Dedifferentiated amniotic fluid mesenchymal stem cell (primary cell): ENCODE data around the gene CNTNAP2.

Experiments used
- DNase-seq: peaks from one replicate; pipeline ENCODE4 v3.0.0-alpha.2; 2016; ENCODE audit errors: extremely low spot score

Gene CNTNAP2

DNA sequence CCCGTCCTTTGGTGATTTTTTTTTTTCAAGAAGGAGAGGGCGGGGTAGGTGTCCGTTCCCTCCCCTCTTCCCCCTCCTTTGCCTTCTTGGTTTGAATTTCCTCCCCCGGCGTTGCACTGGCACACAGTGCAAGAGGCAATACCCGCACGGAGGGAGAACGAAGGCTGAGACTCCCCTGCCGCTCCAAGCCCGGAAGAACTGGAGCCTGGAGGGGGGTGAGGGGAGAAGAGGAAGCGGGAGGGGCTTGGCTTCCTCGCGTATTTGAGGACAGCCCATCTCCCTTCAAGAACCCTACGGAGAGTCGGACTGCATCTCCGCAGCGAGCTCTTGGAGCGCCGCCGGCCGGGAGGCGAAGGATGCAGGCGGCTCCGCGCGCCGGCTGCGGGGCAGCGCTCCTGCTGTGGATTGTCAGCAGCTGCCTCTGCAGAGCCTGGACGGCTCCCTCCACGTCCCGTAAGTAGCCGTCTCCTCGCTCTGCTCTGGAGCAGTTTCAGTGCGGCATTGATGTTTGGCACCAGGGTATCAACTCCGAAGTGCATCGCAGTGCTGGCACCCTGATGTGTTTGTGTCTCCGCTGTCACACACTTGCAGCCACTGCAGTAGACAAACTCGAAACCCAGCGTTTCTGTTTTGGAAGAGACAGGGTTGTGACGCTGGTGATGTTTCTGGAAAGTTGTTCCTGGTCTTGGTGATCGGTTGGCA is at the start of gene CNTNAP2:
CNTNAP2 (plus strand) TSS at position 281 of the 702 bp plus-strand sequence; CDS start at position 357, 76 bp downstream.
- DNase-seq: peak; percentile 35

DNA sequence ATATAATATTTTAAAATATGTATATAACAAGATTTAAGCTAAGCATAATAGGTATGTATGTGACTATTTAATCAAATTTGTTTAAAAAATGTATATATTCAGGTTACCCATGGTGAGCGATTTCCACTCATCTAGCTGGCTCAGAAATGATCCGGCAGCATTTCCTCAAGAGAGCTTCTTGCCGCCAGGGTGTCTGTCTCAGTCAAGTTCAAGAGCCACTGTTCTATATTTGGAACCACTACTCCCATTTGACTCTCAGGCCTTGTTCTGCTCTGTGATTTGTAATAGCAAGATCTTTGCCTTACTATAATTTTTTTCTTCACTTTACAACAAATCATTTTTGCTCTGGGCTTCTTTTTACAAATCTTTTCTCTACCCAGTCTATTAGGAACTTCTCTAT is 48.7 kb upstream of the CNTNAP2 start:
- no peak for DNase-seq

DNA sequence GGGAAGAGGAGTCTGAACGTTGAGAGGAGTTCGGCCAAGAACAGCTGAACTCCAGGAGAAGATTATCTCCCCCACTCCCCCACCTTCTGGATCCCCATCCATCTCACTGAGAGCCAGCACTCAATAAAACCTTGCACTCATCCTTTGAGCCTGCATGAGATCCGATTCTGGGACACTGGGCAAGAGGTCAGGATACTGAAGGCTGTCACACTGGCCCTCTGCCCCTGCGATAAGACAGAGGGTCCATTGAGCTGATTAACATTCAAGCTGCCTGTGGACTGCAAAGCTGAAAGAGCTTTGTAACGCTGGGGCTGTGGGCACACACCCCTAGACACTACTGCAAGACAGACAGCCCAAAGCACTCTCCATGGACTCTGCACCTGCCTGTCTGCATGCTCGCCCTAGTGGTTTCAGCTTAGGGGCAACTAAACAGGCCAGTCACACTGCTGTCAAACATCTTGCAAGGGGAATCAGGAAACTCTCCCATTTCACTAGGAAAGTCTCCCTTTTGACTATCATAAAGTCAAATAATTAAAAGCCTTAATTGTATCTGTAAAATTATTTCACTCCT is 42.3 kb upstream of the CNTNAP2 start:
- DNase-seq: no peak

DNA sequence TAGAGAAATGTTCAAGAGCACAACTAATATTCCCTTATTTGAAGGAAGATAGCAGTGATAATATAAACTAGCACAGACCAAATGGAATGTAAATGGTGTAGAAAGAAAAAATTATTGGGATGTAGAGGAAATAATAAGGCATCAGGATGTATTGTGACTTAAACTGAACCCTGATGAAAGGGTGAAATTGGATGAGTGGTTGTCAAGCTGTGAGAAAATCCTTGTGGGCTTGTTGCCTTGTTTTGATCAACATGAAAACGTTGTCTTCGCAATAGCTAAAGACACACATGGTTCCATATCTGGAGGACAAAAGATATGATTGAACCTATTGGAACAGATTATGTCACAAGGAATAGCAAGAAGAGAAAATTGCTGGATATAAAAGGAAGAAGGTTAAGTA is 40.3 kb upstream of the CNTNAP2 start:
- DNase-seq: no peak

DNA sequence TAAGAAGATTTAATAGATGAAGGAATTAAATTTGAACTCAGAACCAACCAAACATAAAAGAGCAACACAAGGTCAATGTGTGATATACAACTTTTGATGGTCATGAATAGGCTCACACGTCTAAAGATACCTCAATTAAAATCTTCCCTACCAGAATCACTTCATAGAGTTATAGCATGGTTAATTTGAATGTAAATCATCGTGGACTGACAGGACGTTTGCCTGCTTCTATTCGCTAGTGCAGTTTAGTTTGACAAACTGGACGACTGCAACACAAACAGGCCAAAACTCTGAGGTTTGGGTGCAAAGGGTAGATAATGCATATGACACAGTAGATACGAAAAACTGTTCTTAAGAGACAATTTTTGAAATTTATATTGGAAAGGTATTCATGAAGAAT is 32.5 kb upstream of the CNTNAP2 start:
- DNase-seq: no peak

DNA sequence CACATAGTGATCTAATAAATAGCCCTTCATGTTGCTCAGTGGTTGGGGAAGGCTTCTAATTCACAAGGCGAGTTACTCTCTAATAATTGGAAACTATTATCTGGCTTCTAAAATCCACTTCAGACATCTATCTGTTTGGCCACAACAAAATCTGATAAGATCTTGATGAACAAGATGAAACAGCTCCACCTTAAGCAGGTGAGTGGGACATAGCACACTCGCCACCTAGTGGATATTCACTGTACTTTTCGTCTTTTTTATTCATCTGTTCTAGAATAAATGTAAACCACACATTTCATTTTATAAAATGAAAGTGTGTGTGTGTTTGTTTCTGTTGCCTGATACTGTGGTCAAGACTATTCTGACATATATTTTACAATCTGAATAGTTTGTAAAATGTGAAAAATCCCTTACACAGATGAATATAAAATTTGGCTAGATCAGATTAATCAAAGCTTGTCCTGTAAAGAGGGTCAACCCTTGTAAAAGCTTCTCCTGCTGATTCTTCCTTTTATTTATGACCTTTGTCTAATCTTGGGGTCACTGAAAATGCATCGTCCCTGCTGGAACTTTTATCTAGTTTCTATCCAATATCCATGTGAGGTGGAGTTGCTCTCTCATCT is 26.5 kb upstream of the CNTNAP2 start:
- DNase-seq: no peak

DNA sequence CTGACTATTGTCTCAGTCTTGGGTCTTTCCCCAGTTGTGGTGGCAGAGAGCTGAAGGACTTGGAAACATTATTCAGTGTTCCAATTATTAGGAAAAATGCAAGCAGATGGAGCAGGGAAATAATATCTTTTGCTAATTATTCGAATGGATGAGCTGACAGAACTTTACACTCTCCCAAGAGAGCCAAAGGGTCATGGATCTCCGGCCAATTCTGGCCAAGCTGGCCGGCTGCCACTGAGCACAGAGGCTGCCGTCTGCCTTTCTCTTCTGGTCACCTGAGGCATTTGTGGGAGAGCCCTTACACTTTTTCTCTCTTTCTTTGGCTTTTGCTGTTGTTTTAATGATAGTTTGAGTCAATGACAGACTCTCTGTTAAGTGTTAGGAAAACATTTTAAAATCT is 22.2 kb upstream of the CNTNAP2 start:
- no peak for DNase-seq

DNA sequence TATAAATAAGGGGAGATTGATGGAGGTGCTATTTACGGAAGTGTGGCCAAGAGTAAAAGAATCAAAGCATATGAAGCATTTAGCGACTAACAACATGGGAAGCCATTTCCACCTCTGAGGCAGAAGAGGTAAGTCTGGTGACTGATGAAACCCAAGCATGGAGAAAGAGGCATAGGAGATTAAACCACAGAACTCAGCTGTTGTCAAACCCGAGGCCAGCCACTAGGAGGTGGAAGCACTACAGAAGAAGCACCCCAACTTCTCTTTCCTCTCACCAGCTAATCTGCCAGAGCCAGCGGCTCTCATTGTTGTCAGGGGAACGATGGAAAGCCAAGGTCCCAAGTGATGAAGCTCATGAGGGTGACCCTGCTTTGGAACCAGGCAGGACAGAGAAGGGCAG is 19.6 kb upstream of the CNTNAP2 start:
- no peak for DNase-seq

DNA sequence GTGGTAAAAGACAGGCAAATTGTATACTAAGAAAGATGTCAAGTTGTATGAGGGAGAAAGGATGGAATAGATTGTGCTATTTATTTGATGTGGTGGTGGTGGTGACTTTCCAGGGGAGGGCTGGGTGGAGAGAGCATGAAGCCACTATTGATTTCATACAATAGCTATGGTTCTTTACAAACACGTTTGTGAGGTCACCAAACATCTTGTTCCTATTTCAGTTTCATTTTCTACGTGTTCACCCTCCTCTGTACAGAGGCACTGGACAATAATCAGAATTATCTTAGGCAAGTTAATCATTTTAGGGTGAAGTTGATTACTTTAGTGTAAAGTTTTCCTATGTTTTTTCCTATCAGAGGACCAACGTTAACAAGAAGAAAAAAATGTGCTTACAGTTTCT is 10.3 kb upstream of the CNTNAP2 start:
- no peak for DNase-seq

DNA sequence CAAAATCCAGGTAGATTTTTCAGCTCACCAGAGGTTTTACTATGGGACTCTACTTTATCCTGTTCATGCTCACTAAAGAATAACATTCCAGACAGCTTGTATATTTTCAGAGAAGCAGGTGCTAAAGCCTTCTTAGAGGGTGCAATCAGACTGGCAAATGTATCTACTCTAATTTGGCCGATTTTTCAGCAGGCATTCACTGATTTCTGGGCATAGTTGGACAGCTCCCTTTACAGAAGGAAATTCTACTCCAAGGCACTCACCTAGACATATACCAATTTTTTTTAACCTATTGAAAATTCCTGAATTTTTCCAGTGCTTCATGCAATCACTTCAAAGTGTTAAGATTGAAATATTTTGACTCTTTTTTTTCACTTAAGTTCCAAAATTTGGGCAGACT is 3.8 kb upstream of the CNTNAP2 start:
- no peak for DNase-seq

DNA sequence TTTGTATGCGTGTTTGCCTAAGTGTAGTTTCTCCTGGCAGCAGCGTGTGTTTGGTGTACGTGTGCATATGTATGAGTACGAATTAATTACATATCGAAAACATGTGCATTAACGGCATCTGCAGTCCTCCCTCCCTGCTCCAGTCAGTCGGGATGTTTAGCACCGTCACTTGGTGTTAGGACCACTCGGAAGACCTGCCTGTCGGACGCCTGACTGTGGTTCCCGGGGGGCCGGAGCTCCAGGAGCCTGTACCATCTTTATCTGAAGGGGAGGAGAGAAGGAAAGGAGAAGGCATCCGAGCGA is 1.1 kb upstream of the CNTNAP2 start:
- no peak for DNase-seq

DNA sequence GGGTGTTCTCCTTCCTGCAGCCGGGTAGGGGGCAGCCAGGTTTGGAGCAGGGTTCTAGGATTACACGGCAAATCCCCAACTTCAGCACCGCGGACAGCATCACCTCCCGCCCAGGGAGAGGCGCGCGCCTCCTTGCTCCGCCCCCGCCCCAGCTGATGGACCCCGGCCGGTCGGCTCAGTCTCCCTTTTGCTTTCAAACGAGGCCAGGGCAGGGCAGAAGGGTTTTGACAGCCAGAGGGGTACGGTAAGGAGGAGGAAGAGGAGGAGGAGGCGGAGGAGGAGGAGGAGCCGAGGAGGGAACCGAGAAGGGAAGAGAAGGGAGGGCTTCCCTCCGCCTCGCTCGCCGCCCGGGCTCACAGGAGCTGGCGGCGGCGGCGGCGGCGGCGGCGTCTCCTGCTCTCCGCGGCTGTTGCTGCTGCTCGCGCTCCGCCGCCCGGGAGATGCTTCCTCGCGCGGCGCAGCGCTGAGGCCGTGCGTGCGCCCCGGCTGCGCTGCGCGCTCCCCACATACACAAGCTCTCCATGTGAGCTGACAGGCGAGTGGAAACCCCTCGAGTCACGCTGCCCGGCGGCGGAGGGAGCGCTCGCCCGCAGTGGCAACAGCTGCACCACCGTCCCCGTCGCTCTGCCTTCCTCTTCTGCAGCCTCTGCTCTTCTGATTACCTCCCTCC is 615 bp upstream of the CNTNAP2 start:
- DNase-seq: peak; percentile 46

DNA sequence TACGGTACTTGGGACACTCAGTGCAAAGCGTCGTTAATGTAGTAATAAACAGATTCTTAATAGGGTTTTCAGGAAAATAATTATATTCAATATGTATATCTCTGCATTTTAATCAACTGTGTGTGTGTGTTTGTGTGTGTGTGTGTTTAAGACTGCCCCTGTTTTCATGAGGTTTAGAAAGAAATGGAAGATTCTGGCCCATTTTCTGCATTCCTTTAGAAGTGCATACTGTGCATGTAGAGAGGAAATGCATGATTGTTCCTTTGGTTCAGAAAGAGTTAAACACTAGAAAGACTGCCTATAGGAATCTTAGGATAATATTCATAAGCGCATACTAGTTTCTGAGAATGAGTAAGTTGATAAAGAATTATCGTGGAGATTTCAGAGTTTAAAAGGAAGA is 975 bp downstream of the CNTNAP2 start:
- no peak for DNase-seq

DNA sequence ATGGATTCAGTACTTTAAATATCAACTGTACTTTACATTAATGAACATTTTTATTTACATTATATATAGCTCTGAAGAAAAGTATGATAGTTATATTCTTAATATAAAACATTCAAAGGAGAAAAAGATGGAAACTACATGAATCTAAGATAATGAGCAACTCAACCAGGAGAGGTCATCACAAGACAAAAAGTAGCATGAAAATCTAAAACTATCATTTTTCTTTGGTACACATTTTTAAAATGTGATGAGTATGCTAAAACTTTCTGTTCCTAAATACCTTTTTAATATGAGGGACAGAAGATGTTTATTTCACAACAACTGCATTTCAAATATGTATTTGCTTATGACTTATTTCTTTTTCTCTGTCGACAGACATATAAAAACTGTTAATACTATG is 2.4 kb downstream of the CNTNAP2 start:
- no peak for DNase-seq

DNA sequence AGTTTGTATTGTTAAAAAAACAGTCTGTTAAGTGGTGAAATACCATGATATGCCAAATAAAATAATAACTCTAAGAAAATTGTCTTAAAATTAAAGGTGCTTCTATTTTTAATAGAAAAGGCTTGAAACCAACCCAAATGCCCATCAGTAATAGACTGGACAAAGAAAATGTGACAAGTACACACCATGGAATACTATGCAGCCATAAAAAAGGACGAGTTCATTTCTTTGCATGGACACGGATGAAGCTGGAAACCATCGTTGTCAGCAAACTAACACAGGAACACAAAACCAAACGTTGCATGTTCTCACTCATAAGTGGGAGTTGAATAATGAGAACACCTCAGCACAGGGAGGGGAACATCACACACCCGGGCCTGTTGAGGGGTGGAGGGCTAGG is 7.1 kb downstream of the CNTNAP2 start:
- DNase-seq: no peak

DNA sequence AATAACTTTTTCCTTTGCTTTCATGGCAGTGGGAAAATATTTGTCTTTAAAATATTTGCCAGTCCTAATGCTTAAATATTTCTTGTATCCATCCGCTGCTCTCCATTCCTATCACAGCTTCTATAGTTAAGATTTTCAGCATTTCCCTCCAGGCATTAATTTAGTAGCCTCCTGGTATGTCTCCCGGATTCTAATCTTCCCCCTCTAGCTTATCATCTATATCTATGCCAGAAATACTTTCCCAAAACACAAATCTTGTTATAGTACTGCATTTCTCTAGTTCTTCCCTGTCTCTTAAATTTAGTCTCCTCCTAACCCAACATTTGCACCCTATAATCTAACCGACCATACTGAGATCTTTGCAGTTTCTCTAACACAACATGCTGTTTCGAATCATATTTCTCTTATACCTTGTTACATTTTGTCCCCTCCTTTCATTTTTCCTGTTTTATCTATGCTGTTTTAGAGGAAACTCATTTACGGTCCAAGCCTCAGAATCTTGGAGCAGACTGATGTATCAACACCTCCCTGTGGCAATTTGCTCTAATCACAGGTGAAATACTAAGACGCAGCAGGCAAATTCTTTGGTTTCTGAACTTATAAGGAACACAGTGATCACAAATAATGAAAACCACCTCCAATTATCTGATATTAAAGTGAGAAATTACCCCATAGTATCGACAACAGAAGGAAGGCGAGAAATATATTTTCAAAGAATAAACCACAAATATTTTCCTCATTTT is 10.3 kb downstream of the CNTNAP2 start:
- DNase-seq: no peak

DNA sequence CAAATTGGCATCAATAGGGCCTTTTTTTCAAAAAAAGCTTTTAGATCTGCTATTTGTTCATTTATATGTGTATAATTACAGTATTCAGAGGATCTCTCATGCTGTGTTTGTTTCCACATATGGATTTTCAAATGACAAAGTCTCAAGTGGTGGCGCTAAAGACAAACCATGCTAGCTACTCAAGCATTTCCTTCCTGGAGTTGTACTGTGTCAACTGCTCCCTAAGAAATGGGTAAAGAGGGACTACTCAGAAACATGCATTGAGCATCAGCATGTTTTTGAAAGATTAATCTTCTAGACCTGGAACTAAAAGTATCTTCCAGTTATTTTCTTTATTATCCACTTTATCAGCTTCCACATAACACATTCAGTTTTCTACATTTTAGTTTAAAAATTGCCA is 12.7 kb downstream of the CNTNAP2 start:
- DNase-seq: no peak

DNA sequence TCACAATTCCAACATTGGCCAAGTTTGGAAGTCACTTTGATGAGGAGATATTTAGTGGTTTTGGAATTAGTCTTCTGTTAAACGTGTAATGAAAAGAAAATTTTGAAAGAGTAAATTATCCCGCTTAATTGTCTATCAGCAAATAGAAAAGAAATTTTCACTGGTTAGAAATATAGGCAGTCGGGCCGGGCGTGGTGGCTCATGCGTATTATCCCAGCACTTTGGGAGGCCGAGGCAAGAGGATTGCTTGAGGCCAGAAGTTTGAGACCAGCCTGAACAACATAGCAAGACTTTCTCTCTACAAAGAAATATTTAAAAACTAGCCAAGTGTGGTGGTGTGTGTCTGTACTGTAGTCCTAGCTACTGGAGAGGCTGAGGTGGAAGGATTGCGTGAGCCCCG is 13.4 kb downstream of the CNTNAP2 start:
- no peak for DNase-seq

DNA sequence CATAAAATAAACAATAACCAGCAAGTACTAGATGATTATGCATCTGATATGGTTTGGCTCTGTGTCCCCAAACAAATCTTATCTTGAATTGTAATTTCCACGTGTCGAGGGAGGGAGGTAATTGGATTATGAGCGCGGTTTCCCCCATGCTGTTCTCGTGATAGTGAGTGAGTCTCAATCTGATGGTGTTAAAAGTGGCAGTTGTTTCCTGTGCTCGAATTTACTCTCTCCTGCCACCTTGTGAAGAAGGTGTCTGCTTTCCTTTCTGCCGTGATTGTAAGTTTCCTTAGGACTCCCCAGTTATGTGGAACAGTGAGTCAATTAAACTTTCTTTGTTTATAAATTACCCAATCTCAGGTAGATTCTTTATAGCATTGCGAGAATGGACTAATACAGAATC is 15.1 kb downstream of the CNTNAP2 start:
- no peak for DNase-seq

DNA sequence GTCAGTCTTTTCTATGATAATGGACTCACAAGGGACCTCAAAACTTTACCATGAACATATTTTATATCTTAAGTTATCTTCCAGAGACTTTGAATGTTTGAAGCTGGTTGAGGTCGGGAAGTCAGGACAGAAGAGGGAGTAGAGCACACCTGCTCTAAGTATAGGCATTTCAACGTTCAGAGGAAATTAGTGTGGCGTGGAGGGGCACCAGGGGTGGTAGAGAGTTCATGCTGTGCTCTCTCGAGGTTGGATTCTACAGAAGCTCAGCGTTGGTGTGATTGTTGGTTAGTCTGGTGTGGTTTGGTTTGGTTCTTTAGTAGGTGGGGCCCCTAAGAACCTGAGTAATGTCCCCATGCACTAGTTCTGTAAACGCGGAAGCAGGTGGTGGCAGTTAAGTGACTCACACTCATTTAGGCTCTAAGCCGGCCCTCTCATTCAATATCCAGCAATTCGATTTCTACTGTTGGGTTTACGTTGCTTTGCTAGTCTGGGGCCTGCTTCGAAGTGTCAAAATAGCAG is 19.8 kb downstream of the CNTNAP2 start:
- DNase-seq: no peak

DNA sequence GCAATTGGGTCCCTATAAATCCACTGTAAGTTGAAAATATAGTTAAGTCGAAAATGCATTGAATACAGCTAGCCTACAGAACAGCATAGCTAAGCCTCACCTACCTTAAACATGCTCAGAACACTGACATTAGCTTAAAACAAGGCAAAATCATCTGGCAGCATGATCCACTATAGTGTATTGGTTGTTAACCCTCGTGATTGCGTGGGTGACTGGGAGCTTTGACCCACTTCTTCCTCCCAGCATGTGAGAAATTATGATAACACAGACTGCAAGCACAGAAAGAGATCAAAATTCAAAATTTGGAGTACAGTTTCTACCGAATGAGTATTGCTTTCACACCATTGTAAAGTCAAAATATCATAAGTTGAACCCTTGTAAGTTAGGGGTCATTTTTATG is 22.3 kb downstream of the CNTNAP2 start:
- no peak for DNase-seq

DNA sequence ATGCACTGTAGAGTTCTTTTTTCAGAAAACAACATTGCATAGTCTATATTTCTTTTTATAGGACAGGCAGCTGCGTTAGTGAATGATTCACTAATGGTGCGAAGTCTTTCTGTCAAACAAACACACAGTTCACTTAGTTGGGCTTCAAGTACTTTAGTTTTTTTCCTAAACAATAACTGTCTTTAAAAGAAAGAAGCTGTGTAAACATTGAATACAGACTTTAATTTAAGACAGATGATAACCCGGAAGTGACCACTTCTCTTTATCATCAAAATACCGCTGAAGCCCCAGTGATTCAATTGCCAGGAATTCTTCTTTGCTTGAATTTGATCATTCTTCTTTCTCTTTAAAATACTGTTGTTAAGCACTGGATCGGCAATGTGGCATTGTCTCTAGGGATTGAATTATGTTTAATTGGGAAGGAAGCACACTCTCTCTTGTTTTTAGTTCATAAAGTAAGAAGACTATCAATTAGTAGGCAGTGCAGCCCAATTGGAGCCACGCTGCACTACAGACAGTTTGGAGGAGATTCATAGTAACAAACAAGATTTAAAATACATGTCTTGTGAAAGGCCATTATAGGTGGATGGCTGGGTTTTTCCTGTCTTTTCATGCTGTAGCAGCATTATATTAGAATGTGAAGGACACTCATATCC is 30.4 kb downstream of the CNTNAP2 start:
- DNase-seq: peak; percentile 76
